A549 (cell line): ENCODE data around the gene EXT2. TPM values are rescaled to one million over a fixed set of nuclear protein-coding genes. Genes with fewer than 3 reads are reported as not detected.

Experiments used
- ATAC-seq, 2 experiments: fragments of 200-7000 bp in 1 of 2; fragments of >200 bp in 1 of 2; cut with Nextera tagmentation in 1 of 2; cut with Tn5 transposase in 1 of 2; 3 replicates each; pipeline versions ENCODE4 v1.8.0 to v1.9.1; 2018 to 2020; ENCODE audit warnings: mild to moderate bottlenecking in 1 of 2, moderate library complexity in 1 of 2
- CTCF ChIA-PET: fragments of 300-600 bp; sonication (Branson Sonifier 250); formaldehyde crosslinking; extraction: SDS; loops from one replicate; lab custom pipeline; 2021; ENCODE audit warnings: antibody characterized with exemption, inconsistent platforms; lab: Yijun Ruan, JAX
- POLR2A ChIA-PET: fragments of 350-600 bp; formaldehyde crosslinking; extraction: SDS; loops from one replicate; lab custom pipeline; 2021; ENCODE audit warnings: antibody characterized with exemption, inconsistent platforms; lab: Yijun Ruan, JAX
- DNase-seq, 2 experiments: peaks; one replicate each; pipeline versions ENCODE4 v3.0.0 to v3.0.0-alpha.2; 2011 to 2016; ENCODE audit warnings: low read depth in 1 of 2, low spot score in 1 of 2
- FAIRE-seq: peaks from 2 replicates; lab custom pipeline; 2011; peaks lifted over from hg19 to GRCh38; lab: Jason Lieb, UNC
- H3K27ac ChIP-seq, 2 experiments: fragments of >200 bp; sonication (Bioruptor Twin); formaldehyde crosslinking; 3 replicates each; pipeline ENCODE4 v1.5.1; 2016 to 2017
- H3K4me1 ChIP-seq: fragments of >200 bp; sonication (Bioruptor Twin); formaldehyde crosslinking; 3 replicates; pipeline ENCODE4 v1.6.1; 2016
- H3K4me2 ChIP-seq: fragments of >200 bp; sonication (Bioruptor Twin); formaldehyde crosslinking; 3 replicates; pipeline ENCODE4 v1.6.1; 2016
- H3K4me3 ChIP-seq: fragments of >200 bp; sonication (Bioruptor Twin); formaldehyde crosslinking; 3 replicates; pipeline ENCODE4 v1.5.1; 2016
- H3K9me3 ChIP-seq: fragments of >200 bp; sonication (Bioruptor Twin); formaldehyde crosslinking; 3 replicates; pipeline ENCODE4 v1.6.1; 2016
- ATOH8 ChIP-seq: fragments of 250-450 bp; sonication (Bioruptor Pico); IDR thresholded peaks from 2 replicates; pipeline ENCODE4 v1.5.0; 2020; ENCODE audit warnings: low read depth, mild to moderate bottlenecking, moderate library complexity
- BHLHE40 ChIP-seq: IDR thresholded peaks from 2 replicates; pipeline ENCODE4 v1.6.1; 2012; ENCODE audit warnings: low read depth, low read length, inconsistent platforms
- CBX2 ChIP-seq: fragments of 200-600 bp; sonication (generic); IDR thresholded peaks from 2 replicates; pipeline ENCODE4 v1.6.1; 2016; ENCODE audit warnings: low read depth, mild to moderate bottlenecking, borderline replicate concordance
- CHD2 ChIP-seq: fragments of 150-350 bp; IDR thresholded peaks from 2 replicates; pipeline ENCODE4 v1.6.1; 2014; ENCODE audit warnings: low read length; ENCODE audit not compliant: partially characterized antibody
- CTCF ChIP-seq: fragments of >200 bp; sonication (Bioruptor Twin); formaldehyde crosslinking; IDR thresholded peaks from 3 replicates; pipeline ENCODE4 v1.5.1; 2016
- EHMT2 ChIP-seq: fragments of 200-600 bp; sonication (generic); IDR thresholded peaks from 2 replicates; pipeline ENCODE4 v1.6.1; 2016; ENCODE audit warnings: antibody characterized with exemption, low read depth, mild to moderate bottlenecking, moderate library complexity
- FOSB ChIP-seq: fragments of 250-450 bp; sonication (Bioruptor Pico); IDR thresholded peaks from 2 replicates; pipeline ENCODE4 v1.5.0; 2020; ENCODE audit warnings: mild to moderate bottlenecking, moderate library complexity
- FOSL2 ChIP-seq, 2 experiments: fragments of 450-650 bp in 1 of 2; fragments of >200 bp in 1 of 2; sonication (Bioruptor Twin) in 1 of 2; formaldehyde crosslinking; IDR thresholded peaks; 2 replicates each; pipeline versions ENCODE4 v1.5.0 to v1.6.1; 2016 to 2020; ENCODE audit warnings: mild to moderate bottlenecking in 1 of 2, moderate library complexity in 1 of 2
- FOXS1 ChIP-seq: fragments of 250-450 bp; sonication (Bioruptor Pico); IDR thresholded peaks from 2 replicates; pipeline ENCODE4 v1.5.0; 2020; ENCODE audit warnings: mild to moderate bottlenecking, moderate library complexity
- GATA3 ChIP-seq: IDR thresholded peaks from 2 replicates; pipeline ENCODE4 v1.6.1; 2012; ENCODE audit warnings: borderline replicate concordance
- HOXB13 ChIP-seq: fragments of 250-450 bp; sonication (Bioruptor Pico); IDR thresholded peaks from 2 replicates; pipeline ENCODE4 v1.5.0; 2020; ENCODE audit warnings: low read depth, mild to moderate bottlenecking, moderate library complexity
- HOXB5 ChIP-seq: fragments of 250-450 bp; sonication (Bioruptor Pico); IDR thresholded peaks from 2 replicates; pipeline ENCODE4 v1.5.0; 2020; ENCODE audit warnings: mild to moderate bottlenecking, moderate library complexity
- JUN ChIP-seq, 2 experiments: fragments of >200 bp; sonication (Bioruptor Twin); formaldehyde crosslinking; IDR thresholded peaks; 2 replicates in 1 of 2; 3 replicates in 1 of 2; pipeline ENCODE4 v1.6.1; 2016 to 2017
- JUNB ChIP-seq: fragments of >200 bp; sonication (Bioruptor Twin); formaldehyde crosslinking; IDR thresholded peaks from 2 replicates; pipeline ENCODE4 v1.6.1; 2016
- KDM1A ChIP-seq: fragments of 200-600 bp; sonication (generic); IDR thresholded peaks from 2 replicates; pipeline ENCODE4 v1.6.1; 2016; ENCODE audit warnings: low read depth, mild to moderate bottlenecking
- MAFK ChIP-seq: fragments of 450-650 bp; IDR thresholded peaks from 2 replicates; pipeline ENCODE4 v1.6.1; 2014; ENCODE audit not compliant: partially characterized antibody
- MAZ ChIP-seq: fragments of 150-350 bp; IDR thresholded peaks from 2 replicates; pipeline ENCODE4 v1.6.1; 2014; ENCODE audit warnings: antibody characterized with exemption, low read depth, low read length, borderline replicate concordance
- MYC ChIP-seq: IDR thresholded peaks from 2 replicates; pipeline ENCODE4 v1.6.1; 2012; ENCODE audit warnings: mild to moderate bottlenecking, inconsistent platforms, low read length, improper control_type of control experiment, borderline replicate concordance
- NFE2L2 ChIP-seq: fragments of 150-350 bp; conservative IDR thresholded peaks from 2 replicates; pipeline ENCODE4 v1.6.1; 2014; ENCODE audit warnings: low read length
- POLR2A ChIP-seq: IDR thresholded peaks from 2 replicates; pipeline ENCODE4 v1.6.1; 2012; ENCODE audit warnings: mild to moderate bottlenecking, low read length
- RCOR1 ChIP-seq: fragments of 150-350 bp; IDR thresholded peaks from 2 replicates; pipeline ENCODE4 v1.6.1; 2014; ENCODE audit warnings: antibody characterized with exemption, low read length, low read depth
- RFX5 ChIP-seq: fragments of 450-650 bp; IDR thresholded peaks from 2 replicates; pipeline ENCODE4 v1.7.1; 2014; ENCODE audit warnings: antibody characterized with exemption, mild to moderate bottlenecking, moderate library complexity
- SREBF2 ChIP-seq: fragments of 450-650 bp; IDR thresholded peaks from 2 replicates; pipeline ENCODE4 v1.6.1; 2014; ENCODE audit warnings: mild to moderate bottlenecking, moderate library complexity
- TP53 ChIP-seq: fragments of 250-450 bp; sonication (Bioruptor Pico); IDR thresholded peaks from 2 replicates; pipeline ENCODE4 v1.5.0; 2021; ENCODE audit warnings: mild to moderate bottlenecking, moderate library complexity
- ZC3H11A ChIP-seq: fragments of 450-650 bp; IDR thresholded peaks from 2 replicates; pipeline ENCODE4 v1.6.1; 2014; ENCODE audit warnings: antibody characterized with exemption, mild to moderate bottlenecking
- ZNF302 ChIP-seq: fragments of 250-450 bp; sonication (Bioruptor Pico); IDR thresholded peaks from 2 replicates; pipeline ENCODE4 v1.9.0; 2021; ENCODE audit warnings: inconsistent platforms, mild to moderate bottlenecking, moderate library complexity
- WGBS: methylation state at CpG from one replicate; pipeline ENCODE4 v1.1.6; 2017; ENCODE audit errors: missing lambda C conversion rate; 5-methylcytosine and 5-hydroxymethylcytosine counted together
- polyA plus RNA-seq, 4 experiments: library from polyadenylated mRNA; depleted of rRNA in 3 of 4; stranded (reverse); fragments of >200 nt; fragmentation: RNase III in 1 of 4; extraction: RNeasy Plus Mini Kit Qiagen cat#74134 plus additional on column Dnase treatment in 1 of 4; gene quantifications; 2 replicates in 3 of 4; 3 replicates in 1 of 4; pipeline ENCODE4 v1.2.3, GENCODE V29; 2011 to 2017
- TF ChIP-seq, protein P1 (sequence below): fragments of >200 bp; sonication (Bioruptor Twin); formaldehyde crosslinking; IDR thresholded peaks from 2 replicates; pipeline ENCODE4 v1.6.1; 2016
- TF ChIP-seq, protein P2 (sequence below): fragments of 450-650 bp; IDR thresholded peaks from 2 replicates; pipeline ENCODE4 v1.6.1; 2014; ENCODE audit warnings: antibody characterized with exemption

Gene EXT2
- polyA plus RNA-seq, 2 of the 4 experiments (the other 2 are of a cell fraction) = 56.5 to 77.3 TPM

GRCh38 chr11:44256673-44257291 lies 161.3 kb downstream of the EXT2 start (continued):
- no peak for TF ChIP-seq CTCF
- TF ChIP-seq RFX5 = no peak
- TF ChIP-seq ZC3H11A = no peak

DNA sequence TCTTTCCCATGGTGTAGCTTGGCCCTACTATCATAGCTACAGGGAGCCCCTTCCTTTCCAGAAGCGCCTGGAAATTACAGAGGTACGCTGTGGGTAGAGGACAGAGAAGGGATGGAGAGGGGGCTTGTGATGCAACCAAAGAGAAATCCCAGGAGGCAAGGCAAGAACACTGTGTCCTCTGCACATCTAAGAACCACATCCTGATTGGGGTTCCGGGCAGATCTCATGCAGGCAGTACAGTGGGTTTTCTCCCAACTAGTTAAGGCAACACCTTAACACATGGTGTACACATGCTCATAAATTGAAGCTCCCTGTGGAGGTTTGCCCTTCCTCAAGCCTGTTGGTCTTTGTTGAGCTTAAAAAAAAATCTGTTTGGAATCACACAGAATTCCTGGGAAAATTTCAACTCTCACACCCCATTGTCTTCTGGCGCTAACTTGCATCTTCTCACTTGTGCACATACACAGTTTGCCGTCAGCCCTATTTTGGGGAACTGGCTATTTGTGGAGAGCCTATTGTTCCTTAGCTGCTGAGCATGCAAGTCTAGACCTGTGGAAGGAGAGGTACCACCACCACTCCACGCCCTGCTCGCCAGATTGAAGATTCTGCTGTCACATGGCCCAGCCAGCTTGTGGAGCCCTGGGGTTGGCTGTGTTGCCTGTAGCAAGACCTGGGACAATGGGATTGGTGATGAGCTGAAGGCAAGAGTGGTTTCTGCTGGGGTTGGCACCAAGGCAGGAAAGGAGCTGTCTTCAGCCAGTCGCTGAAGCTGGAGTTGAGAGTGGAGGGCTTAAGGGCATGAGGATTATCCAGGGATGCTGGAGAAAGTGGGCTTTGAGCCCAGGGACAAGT lies 162.1 kb downstream of the EXT2 start:
- DNase-seq (no peak), FAIRE-seq (no peak), ATAC-seq (no peak)
- no peak for TF ChIP-seq CHD2
- no peak for TF ChIP-seq KDM1A
- no peak for TF ChIP-seq CBX2
- no peak for TF ChIP-seq HOXB13
- no peak for TF ChIP-seq HOXB5
- no peak for TF ChIP-seq JUN (IDR thresholded peaks at IDR 0.05)
- TF ChIP-seq ZNF302 (CRISPR knock-in tag) = no peak
- no peak for TF ChIP-seq FOSB (CRISPR knock-in tag)
- TF ChIP-seq JUNB = no peak
- TF ChIP-seq NFE2L2 = no peak
- TF ChIP-seq ATOH8 (CRISPR knock-in tag) = no peak
- no peak for TF ChIP-seq RCOR1
- TF ChIP-seq, protein P1, sequence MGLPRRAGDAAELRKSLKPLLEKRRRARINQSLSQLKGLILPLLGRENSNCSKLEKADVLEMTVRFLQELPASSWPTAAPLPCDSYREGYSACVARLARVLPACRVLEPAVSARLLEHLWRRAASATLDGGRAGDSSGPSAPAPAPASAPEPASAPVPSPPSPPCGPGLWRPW = no peak
- TF ChIP-seq GATA3 = no peak
- TF ChIP-seq RFX5 = no peak
- TF ChIP-seq SREBF2 = no peak
- TF ChIP-seq POLR2A = no peak
- TF ChIP-seq MAFK = no peak
- H3K27ac ChIP-seq = no peak overlapping the region
- POLR2A ChIA-PET = interaction anchor here (0.9 kb wide), 1 partner anchor 14 kb away, joined by 4 read pairs; no protein-coding TSS in a partner anchor
- no peaks in the 10 kb centered on the region for H3K4me1 ChIP-seq
- peaks cover 12% of the 10 kb centered on the region; the same call in 2 of the 3 replicates for H3K9me3 ChIP-seq
- CTCF ChIA-PET = interaction anchor here (0.6 to 2.1 kb wide), 8 partner anchors 10 to 281 kb away, joined by 3 to 14 read pairs (median 4); no protein-coding TSS in a partner anchor
- no peak overlapping the region for H3K4me3 ChIP-seq
- no peak overlapping the region for H3K4me2 ChIP-seq
- 95% methylated on average over 7 of the region's 8 CpGs for WGBS

DNA sequence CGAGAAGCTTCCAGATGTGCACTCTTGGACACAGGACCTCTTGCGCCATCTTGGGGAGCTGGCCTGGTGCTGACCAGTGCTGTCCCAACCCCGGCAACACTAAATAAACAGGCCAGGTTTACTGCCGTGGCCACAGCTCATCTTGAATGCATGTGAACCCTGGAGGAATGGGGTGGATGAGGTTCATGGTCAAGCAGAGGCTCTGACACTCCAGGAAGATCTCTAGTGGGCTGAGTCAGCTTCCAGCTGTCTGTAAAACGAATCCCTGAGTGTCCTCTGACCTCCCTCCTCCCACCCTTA lies 162.7 kb downstream of the EXT2 start:
- POLR2A ChIA-PET = interaction anchor here (0.9 kb wide), 1 partner anchor 15 kb away, joined by 4 read pairs; no protein-coding TSS in a partner anchor
- Histone ChIP-seq H3K9me3 (peaks cover 7% of the 10 kb centered on the region; the same call in 1 of the 3 replicates), H3K27ac (no peak overlapping the region), H3K4me3 (no peak overlapping the region), H3K4me1 (no peaks in the 10 kb centered on the region), H3K4me2 (no peak overlapping the region)
- FAIRE-seq = no peak
- no peak for DNase-seq
- CTCF ChIA-PET = interaction anchor here (0.7 to 2.1 kb wide), 6 partner anchors 10 to 281 kb away, joined by 3 to 14 read pairs (median 4); no protein-coding TSS in a partner anchor
- WGBS = 59% methylated on average over 5 of the region's 5 CpGs
- TF ChIP-seq KDM1A = no peak
- TF ChIP-seq FOSB (CRISPR knock-in tag) = no peak
- no peak for TF ChIP-seq ATOH8 (CRISPR knock-in tag)
- no peak for TF ChIP-seq SREBF2
- TF ChIP-seq EHMT2 = no peak
- no peak for TF ChIP-seq FOSL2 (IDR thresholded peaks at IDR 0.05)
- TF ChIP-seq FOSL2 (CRISPR knock-in tag; IDR thresholded peaks at IDR 0.05) = no peak
- TF ChIP-seq TP53 (CRISPR knock-in tag) = no peak
- TF ChIP-seq, protein P2, sequence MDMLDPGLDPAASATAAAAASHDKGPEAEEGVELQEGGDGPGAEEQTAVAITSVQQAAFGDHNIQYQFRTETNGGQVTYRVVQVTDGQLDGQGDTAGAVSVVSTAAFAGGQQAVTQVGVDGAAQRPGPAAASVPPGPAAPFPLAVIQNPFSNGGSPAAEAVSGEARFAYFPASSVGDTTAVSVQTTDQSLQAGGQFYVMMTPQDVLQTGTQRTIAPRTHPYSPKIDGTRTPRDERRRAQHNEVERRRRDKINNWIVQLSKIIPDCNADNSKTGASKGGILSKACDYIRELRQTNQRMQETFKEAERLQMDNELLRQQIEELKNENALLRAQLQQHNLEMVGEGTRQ = no peak
- TF ChIP-seq BHLHE40 = no peak
- no peak for TF ChIP-seq ZNF302 (CRISPR knock-in tag)
- no peak for TF ChIP-seq FOXS1 (CRISPR knock-in tag)
- TF ChIP-seq, protein P1 = no peak
- TF ChIP-seq NFE2L2 = no peak
- TF ChIP-seq MYC = no peak
- no peak for TF ChIP-seq MAZ
- no peak; a peak in 1 of 6 replicates for ATAC-seq
